NCI-H460 (cell line): ENCODE data around the gene CDK15. TPM values are rescaled to one million over a fixed set of nuclear protein-coding genes. Genes with fewer than 3 reads are reported as not detected.
A peak's percentile ranks its signal among the peaks of the same experiment; 100 is the strongest.

ENCODE experiments used
- DNase-seq: peaks from one replicate; pipeline ENCODE4 v3.0.0-alpha.2; 2016; ENCODE audit warnings: low read depth; ENCODE audit errors: extremely low read depth
- total RNA-seq: library from RNA; depleted of rRNA; stranded (reverse); fragments of >200 nt; shearing (Covaris generic); gene quantifications from 2 replicates; pipeline ENCODE4 v1.2.3, GENCODE V29; 2014

The CDK15 gene
- total RNA-seq, 1 experiment from 2014 or later, result not detected

GRCh38 chr2:201859949-201860348 lies 53.6 kb downstream of the CDK15 start:
- no peak for DNase-seq

- peak; percentile 66 for DNase-seq
Measured at GRCh38 chr2:201860636-201861066, 54.3 kb downstream of the CDK15 start.

- no peak for DNase-seq
Measured at GRCh38 chr2:201862843-201863242, 56.5 kb downstream of the CDK15 start.

- DNase-seq, result no peak
Measured at GRCh38 chr2:201866643-201867473, 60.5 kb downstream of the CDK15 start.

- DNase-seq, result no peak
Measured at GRCh38 chr2:201871471-201871870, 65.1 kb downstream of the CDK15 start.

- no peak for DNase-seq
Measured at GRCh38 chr2:201872591-201872990, 66.3 kb downstream of the CDK15 start.

GRCh38 chr2:201879996-201880395 lies 73.7 kb downstream of the CDK15 start:
- DNase-seq, result no peak

GRCh38 chr2:201880579-201880978 lies 74.2 kb downstream of the CDK15 start:
- no peak for DNase-seq

GRCh38 chr2:201880993-201881611 lies 74.8 kb downstream of the CDK15 start:
- no peak for DNase-seq

- no peak for DNase-seq
Measured at GRCh38 chr2:201881741-201882140, 75.4 kb downstream of the CDK15 start.

- DNase-seq, result no peak
Measured at GRCh38 chr2:201882353-201883090, 76.2 kb downstream of the CDK15 start.

GRCh38 chr2:201883606-201884369 lies 77.5 kb downstream of the CDK15 start:
- no peak for DNase-seq

- DNase-seq, result no peak
Measured at GRCh38 chr2:201886504-201886903, 80.2 kb downstream of the CDK15 start.

GRCh38 chr2:201887773-201888425 lies 81.6 kb downstream of the CDK15 start:
- DNase-seq, result no peak

GRCh38 chr2:201888426-201888800 lies 82.1 kb downstream of the CDK15 start:
- DNase-seq, result no peak

GRCh38 chr2:201890453-201890852 lies 84.1 kb downstream of the CDK15 start:
- peak; percentile 18 for DNase-seq

- no peak for DNase-seq
Measured at GRCh38 chr2:201891676-201892075, 85.3 kb downstream of the CDK15 start.

- no peak for DNase-seq
Measured at GRCh38 chr2:201892516-201892915, 86.2 kb downstream of the CDK15 start.

GRCh38 chr2:201900362-201900761 lies 94.0 kb downstream of the CDK15 start:
- DNase-seq, result no peak

GRCh38 chr2:201901786-201902185 lies 95.4 kb downstream of the CDK15 start:
- no peak for DNase-seq
